Gastrocnemius medialis (tissue), 4 donors: ENCODE measurements around the gene PCDHB4. TPM values are rescaled to one million over a fixed set of nuclear protein-coding genes. Genes with fewer than 3 reads are reported as not detected.
A peak's percentile ranks its signal among the peaks of the same experiment; 100 is the strongest.
"Not testable (repeated sequence)": the region's sequence is repeated elsewhere in the genome, so short reads cannot be mapped to it uniquely, and the experiment has no call there.

Experiments used
- ATAC-seq, 2 donors: fragments of 150-250 bp; one replicate each; pipeline ENCODE4 v1.9.1; 2016
- DNase-seq, 2 donors: peaks; one replicate each; pipeline ENCODE4 v3.0.0-alpha.2; 2019
- H3K27ac ChIP-seq, 4 donors: fragments of 200-600 bp; sonication (generic); 1 replicate in 1 of 4; 2 replicates in 3 of 4; pipeline ENCODE4 v1.5.1; 2016 to 2018; ENCODE audit warnings: mild to moderate bottlenecking in 2 of 4, moderate library complexity in 1 of 4
- H3K27me3 ChIP-seq, 3 donors: fragments of 200-600 bp; sonication (generic) in 2 of 3; 1 replicate in 1 of 3; 2 replicates in 2 of 3; pipeline versions ENCODE4 v1.5.1 to v1.6.0; 2016 to 2019; ENCODE audit warnings: mild to moderate bottlenecking in 1 of 3, moderate library complexity in 1 of 3
- H3K36me3 ChIP-seq, 2 donors: fragments of 200-600 bp; sonication (generic) in 1 of 2; one replicate each; pipeline ENCODE4 v1.5.1; 2017 to 2018
- H3K4me1 ChIP-seq, 2 donors: fragments of 200-600 bp; sonication (generic) in 1 of 2; one replicate each; pipeline ENCODE4 v1.5.1; 2016 to 2017; ENCODE audit warnings: mild to moderate bottlenecking in 2 of 2
- H3K4me3 ChIP-seq, 4 donors: fragments of 200-600 bp; sonication (generic) in 3 of 4; 1 replicate in 1 of 4; 2 replicates in 3 of 4; pipeline ENCODE4 v1.5.1; 2016 to 2019; ENCODE audit warnings: mild to moderate bottlenecking in 2 of 4
- H3K9me3 ChIP-seq, 3 donors: fragments of 200-600 bp; sonication (generic) in 2 of 3; 1 replicate in 1 of 3; 2 replicates in 2 of 3; pipeline ENCODE4 v1.5.1; 2016 to 2019
- CTCF ChIP-seq, 5 experiments: fragments of 450-650 bp in 3 of 5; fragments of 200-600 bp in 2 of 5; sonication (generic) in 2 of 5; IDR thresholded peaks in 4 of 5; conservative IDR thresholded peaks in 1 of 5; 1 replicate in 4 of 5; 2 replicates in 1 of 5; pipeline ENCODE4 v1.5.1; 2016 to 2019; ENCODE audit warnings: antibody characterized with exemption in 5 of 5, mild to moderate bottlenecking in 3 of 5, moderate library complexity in 3 of 5
- POLR2A ChIP-seq, 2 donors: fragments of 450-650 bp; IDR thresholded peaks; one replicate each; pipeline ENCODE4 v1.6.1; 2017; ENCODE audit warnings: antibody characterized with exemption in 2 of 2, mild to moderate bottlenecking in 2 of 2, moderate library complexity in 2 of 2
- in situ Hi-C, 4 donors: fragments of 200-750 bp; cut with MboI; loops; one replicate each; pipeline versions ENCODE4 v1.15.0 to v1.8.0; 2017; ENCODE audit warnings: low sequenced_read_pairs in 4 of 4
- intact Hi-C: fragments of 100-400 bp; cut with DNase I; formaldehyde crosslinking; loops from one replicate; pipeline ENCODE4 v1.15.1; 2023; ENCODE audit warnings: low total_unique reads
- total RNA-seq, 4 donors: library from RNA; depleted of rRNA; stranded (reverse); fragments of >200 nt; gene quantifications; one replicate each; pipeline versions ENCODE4 v1.1.0 to v1.2.3, GENCODE V29; 2016

The PCDHB4 gene
- total RNA-seq, 4 donors from 2014 or later, result 1.00 to 3.0 (median 1.8) TPM

GRCh38 chr5:141172381-141173204 lies 51.0 kb downstream of the PCDHB4 start, which contains the start of gene PCDHB7:
PCDHB7 (plus strand) TSS chr5:141172644; CDS start chr5:141172836, 192 bp downstream.
- Histone ChIP-seq H3K27me3 (peaks cover 5 to 31% (median 21%) of the 10 kb centered on the region in 3 donors), H3K9me3 (peaks cover 0 to 14% (median 7%) of the 10 kb centered on the region in 3 donors), H3K27ac (no peak within 1 kb of the TSS), H3K4me3 (peak within 1 kb of the TSS in 1 of 4 donors; percentile 5), H3K36me3 (no peaks in the 10 kb centered on the region), H3K4me1 (no peaks in the 10 kb centered on the region)
- intact Hi-C loops (no loop called here), in situ Hi-C loops (no loop called here)
- DNase-seq (no peak), ATAC-seq (no peak)
- TF ChIP-seq POLR2A (IDR thresholded peaks at IDR 0.05) (no peak), CTCF (IDR thresholded peaks at IDR 0.05 in 4 of 5, conservative IDR thresholded peaks at IDR 0.05 in 1 of 5) (peak in 1 of 5 experiments; percentile 33)

GRCh38 chr5:141174291-141175104 lies 52.9 kb downstream of the PCDHB4 start:
- H3K36me3 ChIP-seq, ATAC-seq, H3K4me3 ChIP-seq, DNase-seq, H3K4me1 ChIP-seq, intact Hi-C loops, in situ Hi-C loops, H3K27ac ChIP-seq: not testable (repeated sequence)
- Histone ChIP-seq H3K9me3 (peaks cover 0 to 22% (median 13%) of the 10 kb centered on the region in 3 donors), H3K27me3 (peaks cover 5 to 46% (median 22%) of the 10 kb centered on the region in 3 donors)

Other genes starting within 250 kb of the PCDHB4 start
- under 1 TPM in 1 of 4 donors, not detected in 3; 0.05 TPM for gene PCDHA12, start 246.5 kb upstream of the PCDHB4 start, total RNA-seq
- gene PCDHA13, start 239.7 kb upstream of the PCDHB4 start, total RNA-seq, result not detected
- gene PCDHAC1, start 195.5 kb upstream of the PCDHB4 start, total RNA-seq, result under 1 TPM in 1 of 4 donors, not detected in 3; 0.13 TPM
- under 1 TPM in 2 of 4 donors, not detected in 2; 0.03 to 0.13 TPM for gene PCDHAC2, start 155.3 kb upstream of the PCDHB4 start, total RNA-seq
- gene PCDHB1, start 70.4 kb upstream of the PCDHB4 start, total RNA-seq, result not detected
- 1 to 10 TPM in 2 of 4 donors, under 1 TPM in 2; 0.71 to 1.7 (median 1.2) TPM for gene PCDHB2, start 27.2 kb upstream of the PCDHB4 start, total RNA-seq
- gene PCDHB3, start 21.3 kb upstream of the PCDHB4 start, total RNA-seq, result under 1 TPM in 3 of 4 donors, not detected in 1; 0.61 to 0.72 (median 0.71) TPM
- 1 to 10 TPM in 1 of 4 donors, under 1 TPM in 3; 0.38 to 1.5 (median 0.91) TPM for gene PCDHB5, start 13.4 kb downstream of the PCDHB4 start, total RNA-seq
- under 1 TPM in 3 of 4 donors, not detected in 1; 0.09 to 0.46 (median 0.19) TPM for gene PCDHB6, start 28.2 kb downstream of the PCDHB4 start, total RNA-seq
- gene PCDHB7, start 50.8 kb downstream of the PCDHB4 start, total RNA-seq, result under 1 TPM; 0.07 to 0.75 (median 0.20) TPM
- gene PCDHB8, start 56.0 kb downstream of the PCDHB4 start, total RNA-seq, result under 1 TPM in 2 of 4 donors, not detected in 2; 0.16 to 0.20 TPM
- gene PCDHB16, start 60.6 kb downstream of the PCDHB4 start, total RNA-seq, result 1 to 10 TPM in 3 of 4 donors, under 1 TPM in 1; 0.87 to 2.5 (median 1.7) TPM
- gene PCDHB9, start 65.3 kb downstream of the PCDHB4 start, total RNA-seq, result 1 to 10 TPM in 1 of 4 donors, under 1 TPM in 3; 0.15 to 3.0 (median 0.71) TPM
- under 1 TPM; 0.23 to 0.61 (median 0.54) TPM for gene PCDHB10, start 70.5 kb downstream of the PCDHB4 start, total RNA-seq
- gene PCDHB11, start 77.8 kb downstream of the PCDHB4 start, total RNA-seq, result 1 to 10 TPM in 1 of 4 donors, under 1 TPM in 3; 0.05 to 1.1 (median 0.53) TPM
- 1 to 10 TPM in 1 of 4 donors, under 1 TPM in 3; 0.41 to 1.1 (median 0.59) TPM for gene PCDHB12, start 86.9 kb downstream of the PCDHB4 start, total RNA-seq
- 1 to 10 TPM in 1 of 4 donors, under 1 TPM in 3; 0.40 to 2.1 (median 0.69) TPM for gene PCDHB13, start 92.1 kb downstream of the PCDHB4 start, total RNA-seq
- 1 to 10 TPM in 1 of 4 donors, under 1 TPM in 3; 0.62 to 1.9 (median 0.76) TPM for gene PCDHB14, start 101.5 kb downstream of the PCDHB4 start, total RNA-seq
- gene PCDHB15, start 123.6 kb downstream of the PCDHB4 start, total RNA-seq, result 1 to 10 TPM in 1 of 4 donors, under 1 TPM in 3; 0.33 to 1.2 (median 0.52) TPM
- gene SLC25A2, start 182.2 kb downstream of the PCDHB4 start, total RNA-seq, result under 1 TPM in 1 of 4 donors, not detected in 3; 0.49 TPM
- gene TAF7, start 199.0 kb downstream of the PCDHB4 start, total RNA-seq, result 10 to 100 TPM; 60.9 to 91.2 (median 79.8) TPM
- under 1 TPM; 0.65 to 0.97 (median 0.71) TPM for gene PCDHGA1, start 208.7 kb downstream of the PCDHB4 start, total RNA-seq
- gene PCDHGA2, start 216.9 kb downstream of the PCDHB4 start, total RNA-seq, result 1 to 10 TPM in 2 of 4 donors, under 1 TPM in 2; 0.66 to 1.5 (median 1.2) TPM
- gene PCDHGA3, start 222.0 kb downstream of the PCDHB4 start, total RNA-seq, result 1 to 10 TPM; 1.5 to 2.8 (median 2.0) TPM
- 1 to 10 TPM in 1 of 4 donors, under 1 TPM in 3; 0.20 to 1.1 (median 0.74) TPM for gene PCDHGB1, start 228.3 kb downstream of the PCDHB4 start, total RNA-seq
- gene PCDHGA4, start 233.2 kb downstream of the PCDHB4 start, total RNA-seq, result 1 to 10 TPM; 1.3 to 5.4 (median 1.5) TPM
- 1 to 10 TPM in 3 of 4 donors, under 1 TPM in 1; 0.55 to 3.4 (median 1.9) TPM for gene PCDHGB2, start 238.2 kb downstream of the PCDHB4 start, total RNA-seq
- gene PCDHGA5, start 242.3 kb downstream of the PCDHB4 start, total RNA-seq, result 1 to 10 TPM in 2 of 4 donors, under 1 TPM in 2; 0.07 to 1.8 (median 0.93) TPM
- 1 to 10 TPM in 3 of 4 donors, under 1 TPM in 1; 0.29 to 2.0 (median 1.2) TPM for gene PCDHGB3, start 248.4 kb downstream of the PCDHB4 start, total RNA-seq